Progenitor cell of endocrine pancreas (in vitro differentiated cells): ENCODE data around the gene CTDSPL. TPM values are rescaled to one million over a fixed set of nuclear protein-coding genes. Genes with fewer than 3 reads are reported as not detected.

Experiments used
- DNase-seq: peaks from one replicate; pipeline ENCODE4 v3.0.0; 2021; ENCODE audit warnings: low spot score; ENCODE audit not compliant: unreplicated experiment
- H3K27ac Mint-ChIP-seq: 2 replicates; pipeline ENCODE4 v1.8.0; 2021; ENCODE audit warnings: mild to moderate bottlenecking, moderate library complexity, mixed read lengths
- H3K27me3 Mint-ChIP-seq: 2 replicates; pipeline ENCODE4 v1.8.0; 2021; ENCODE audit warnings: mixed read lengths
- H3K36me3 Mint-ChIP-seq: 2 replicates; pipeline ENCODE4 v1.8.0; 2022; ENCODE audit warnings: mixed read lengths; ENCODE audit not compliant: insufficient read depth
- H3K4me1 Mint-ChIP-seq: 2 replicates; pipeline ENCODE4 v1.8.0; 2021; ENCODE audit warnings: low read depth, mixed read lengths
- H3K4me3 Mint-ChIP-seq: 2 replicates; pipeline ENCODE4 v1.8.0; 2021; ENCODE audit warnings: low read depth, mild to moderate bottlenecking, moderate library complexity, mixed read lengths
- H3K9me3 Mint-ChIP-seq: 2 replicates; pipeline ENCODE4 v1.8.0; 2021; ENCODE audit warnings: low read depth, mixed read lengths
- CTCF ChIP-seq: fragments of 200-600 bp; sonication (generic); IDR thresholded peaks from one replicate; pipeline ENCODE4 v1.5.0; 2021; ENCODE audit warnings: antibody characterized with exemption, mild to moderate bottlenecking; ENCODE audit not compliant: unreplicated experiment
- total RNA-seq: library from RNA; stranded (reverse); gene quantifications from 2 replicates; pipeline ENCODE4 v1.2.1, GENCODE V29; 2021

The CTDSPL gene
- total RNA-seq, 1 donor from 2014 or later, result 53.3 TPM

- no peak for TF ChIP-seq CTCF
- Mint-ChIP-seq H3K4me1 (peaks cover 36% of the 10 kb centered on the region), H3K27ac (peak overlapping the region; percentile 41), H3K4me3 (no peak overlapping the region), H3K27me3 (no peaks in the 10 kb centered on the region), H3K9me3 (no peaks in the 10 kb centered on the region), H3K36me3 (peaks cover 13% of the 10 kb centered on the region)
- no peak for DNase-seq
Observed at GRCh38 chr3:37945156-37945806, 83.6 kb downstream of the CTDSPL start.

GRCh38 chr3:37945807-37946530 lies 84.3 kb downstream of the CTDSPL start:
- Mint-ChIP-seq H3K4me1 (peaks cover 36% of the 10 kb centered on the region), H3K27me3 (no peaks in the 10 kb centered on the region), H3K4me3 (no peak overlapping the region), H3K27ac (peak overlapping the region; percentile 44), H3K9me3 (no peaks in the 10 kb centered on the region), H3K36me3 (peaks cover 20% of the 10 kb centered on the region)
- no peak for TF ChIP-seq CTCF
- no peak for DNase-seq

GRCh38 chr3:37946531-37946889 lies 84.8 kb downstream of the CTDSPL start:
- H3K27ac Mint-ChIP-seq, result no peak overlapping the region
- H3K36me3 Mint-ChIP-seq, result peaks cover 20% of the 10 kb centered on the region
- no peaks in the 10 kb centered on the region for H3K27me3 Mint-ChIP-seq
- DNase-seq, result no peak
- no peak for TF ChIP-seq CTCF
- peaks cover 36% of the 10 kb centered on the region for H3K4me1 Mint-ChIP-seq
- no peak overlapping the region for H3K4me3 Mint-ChIP-seq
- H3K9me3 Mint-ChIP-seq, result no peaks in the 10 kb centered on the region

GRCh38 chr3:37949866-37950265 lies 88.2 kb downstream of the CTDSPL start:
- H3K27me3 Mint-ChIP-seq, result no peaks in the 10 kb centered on the region
- no peak for TF ChIP-seq CTCF
- H3K27ac Mint-ChIP-seq, result no peak overlapping the region
- H3K9me3 Mint-ChIP-seq, result peaks cover 3% of the 10 kb centered on the region
- no peak overlapping the region for H3K4me3 Mint-ChIP-seq
- DNase-seq, result no peak
- H3K36me3 Mint-ChIP-seq, result peaks cover 35% of the 10 kb centered on the region
- H3K4me1 Mint-ChIP-seq, result peaks cover 20% of the 10 kb centered on the region

- no peaks in the 10 kb centered on the region for H3K27me3 Mint-ChIP-seq
- H3K27ac Mint-ChIP-seq, result no peak overlapping the region
- H3K4me1 Mint-ChIP-seq, result peaks cover 7% of the 10 kb centered on the region
- no peak for DNase-seq
- peaks cover 36% of the 10 kb centered on the region for H3K36me3 Mint-ChIP-seq
- no peak overlapping the region for H3K4me3 Mint-ChIP-seq
- no peak for TF ChIP-seq CTCF
- H3K9me3 Mint-ChIP-seq, result peaks cover 3% of the 10 kb centered on the region
Observed at GRCh38 chr3:37952564-37952963, 90.9 kb downstream of the CTDSPL start.
